ENCODE measurements around the gene KLHL18.
"Not testable (repeated sequence)": the region's sequence is repeated elsewhere in the genome, so short reads cannot be mapped to it uniquely, and the experiment has no call there.

The KLHL18 gene

DNA sequence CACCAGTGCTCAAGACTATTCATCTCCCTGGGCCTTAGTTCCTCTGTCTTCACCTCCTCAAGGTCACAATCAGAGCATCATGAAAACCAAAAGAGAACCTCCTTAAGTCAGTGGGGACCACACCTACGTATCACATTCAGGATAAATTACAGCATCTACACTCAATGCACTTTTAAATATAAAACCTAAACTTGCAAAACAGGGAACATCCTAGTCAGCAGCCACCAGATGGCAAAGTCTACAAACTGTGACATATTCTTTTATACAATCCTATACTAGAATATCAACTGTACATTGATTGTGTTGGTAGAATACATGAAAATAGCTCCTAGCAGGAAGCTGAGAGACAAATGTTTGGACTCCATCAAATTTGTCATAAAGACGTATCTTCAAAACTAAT lies 8.1 kb upstream of the KLHL18 start:
- no peak for DNase-seq

DNA sequence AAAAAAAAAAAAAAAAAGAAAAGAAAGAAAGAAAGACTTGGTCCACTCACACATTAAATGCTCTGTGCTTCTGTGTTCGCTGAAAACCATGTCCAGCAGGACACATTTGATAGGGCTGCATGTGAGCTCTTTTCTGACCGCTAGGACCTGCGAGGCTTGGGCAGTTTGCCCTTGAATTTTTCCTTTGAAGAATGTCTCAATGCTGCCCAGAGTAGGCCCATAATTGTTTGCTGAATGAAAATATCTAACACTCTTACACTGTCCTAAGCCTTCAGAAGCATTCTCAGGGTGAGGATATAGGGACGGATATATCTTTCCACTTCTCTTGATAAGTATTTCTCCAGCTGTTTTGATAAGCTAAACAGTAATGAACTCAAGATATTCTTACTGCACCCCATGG lies 6.2 kb upstream of the KLHL18 start:
- no peak for DNase-seq

DNA sequence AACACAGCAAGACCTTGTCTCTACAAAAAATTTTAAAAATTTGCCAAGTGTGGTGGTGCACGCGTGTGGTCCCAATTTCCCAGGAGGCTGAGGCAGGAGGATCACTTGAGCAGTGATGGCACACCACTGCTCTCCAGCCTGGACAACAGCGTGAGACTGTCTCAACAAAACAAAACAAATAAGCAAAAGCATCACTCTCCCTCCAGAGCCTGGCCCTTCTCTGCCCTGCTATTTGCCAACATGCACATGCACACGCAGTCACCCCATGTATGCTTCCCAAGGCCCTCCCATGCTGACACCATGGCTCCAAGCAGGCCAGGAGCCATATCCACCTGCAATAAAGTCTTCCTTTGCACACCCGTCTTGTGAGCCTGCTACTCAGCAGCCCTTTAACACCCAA lies 2.2 kb upstream of the KLHL18 start:
- DNase-seq, result no peak

DNA sequence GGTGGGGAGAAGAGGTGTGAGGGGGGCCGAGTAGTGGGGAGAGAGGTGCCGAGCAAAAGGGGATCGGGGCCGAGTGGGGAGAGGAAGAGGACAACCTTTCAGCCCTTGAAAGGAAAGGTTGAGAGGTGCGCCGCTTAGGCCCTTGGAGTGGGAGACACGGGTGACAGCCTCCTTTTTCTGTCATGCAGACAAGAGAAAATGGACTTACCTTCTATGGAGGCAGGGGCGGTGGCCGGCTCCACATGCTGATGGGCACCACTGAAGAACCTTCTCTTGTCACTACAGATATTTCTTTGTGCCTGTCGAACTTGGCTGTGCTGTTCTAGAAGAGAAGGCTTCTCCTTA lies 421 bp downstream of the KLHL18 start:
- no peak for DNase-seq

DNA sequence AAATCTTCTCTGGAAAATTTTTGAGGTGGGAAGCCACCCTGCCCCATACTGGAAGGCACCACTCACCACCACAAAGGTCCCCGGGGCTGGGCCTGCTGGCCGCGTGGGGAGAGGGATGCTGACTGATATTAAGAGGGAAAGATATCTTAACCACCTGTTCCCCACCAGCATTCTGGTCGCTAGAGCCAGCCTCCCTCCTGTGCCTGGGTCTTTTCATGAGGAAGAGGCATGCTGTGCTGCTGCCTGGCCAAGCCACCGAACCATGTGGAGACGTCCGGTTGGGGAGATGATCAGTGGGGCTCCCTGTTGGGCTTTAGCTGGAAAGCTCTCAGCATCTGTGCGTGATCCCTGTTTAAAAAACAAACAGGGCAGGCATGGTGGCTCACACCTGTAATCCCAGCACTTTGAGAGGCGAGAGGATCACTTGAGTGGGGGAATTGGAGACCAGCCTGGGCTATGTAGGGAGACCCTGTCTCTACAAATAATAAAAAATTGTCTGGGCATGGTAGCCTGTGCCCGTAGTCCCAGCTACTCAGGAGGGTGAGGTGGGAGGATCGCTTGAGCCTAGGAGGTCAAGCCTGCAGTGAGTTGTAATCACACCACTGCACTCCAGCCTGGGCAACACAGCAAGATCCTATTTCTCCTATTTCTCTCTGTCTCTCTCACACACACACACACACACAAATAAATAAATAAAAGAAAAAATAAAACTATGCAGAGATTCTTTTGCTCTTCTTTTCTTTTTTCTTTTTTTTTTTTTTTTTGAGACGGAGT lies 1.0 kb downstream of the KLHL18 start:
- no peak for DNase-seq

DNA sequence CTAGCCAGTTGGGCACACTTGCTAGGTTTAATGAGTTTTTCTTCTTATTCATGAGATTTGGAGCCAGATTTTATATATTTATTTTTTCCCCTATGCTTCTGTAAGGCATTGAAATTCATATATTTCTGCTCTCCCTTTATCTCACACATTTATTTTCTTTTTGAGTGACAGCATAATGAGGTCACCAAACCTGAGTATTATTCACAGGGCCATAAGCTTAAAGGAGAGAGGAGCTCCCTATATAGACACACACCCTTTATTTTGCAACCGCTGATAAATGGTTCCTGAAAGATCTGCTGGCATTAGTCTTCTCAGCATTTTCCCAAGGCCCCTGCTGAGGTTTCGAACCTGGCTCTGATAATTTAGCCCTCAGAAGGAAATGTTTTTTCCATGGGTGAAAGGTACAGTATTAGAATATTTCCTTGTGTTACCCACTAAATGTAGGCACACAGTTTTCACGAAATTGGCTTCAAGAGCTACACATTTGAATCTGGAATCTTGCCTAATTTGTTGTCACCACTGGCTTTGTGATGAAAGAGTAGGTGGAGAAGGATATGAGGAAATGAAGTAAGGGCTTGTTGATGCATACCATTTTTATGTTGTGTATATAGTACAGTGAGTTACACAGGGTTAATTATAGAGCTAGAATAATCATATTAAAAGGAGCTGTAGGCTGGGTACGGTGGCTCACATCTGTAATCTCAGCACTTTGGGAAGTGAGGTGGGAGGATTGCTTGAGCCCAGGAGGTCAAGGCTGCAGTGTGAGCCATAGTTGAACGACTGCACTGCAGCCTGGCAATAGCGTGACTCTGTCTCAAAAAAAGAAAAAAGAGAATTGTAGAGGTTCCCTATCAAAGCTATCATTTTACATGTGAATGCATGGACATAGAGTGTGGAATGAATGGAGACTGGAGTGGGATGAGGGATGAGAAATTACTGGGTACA lies 6.5 kb downstream of the KLHL18 start:
- peak; percentile 64 to 83 for DNase-seq

DNA sequence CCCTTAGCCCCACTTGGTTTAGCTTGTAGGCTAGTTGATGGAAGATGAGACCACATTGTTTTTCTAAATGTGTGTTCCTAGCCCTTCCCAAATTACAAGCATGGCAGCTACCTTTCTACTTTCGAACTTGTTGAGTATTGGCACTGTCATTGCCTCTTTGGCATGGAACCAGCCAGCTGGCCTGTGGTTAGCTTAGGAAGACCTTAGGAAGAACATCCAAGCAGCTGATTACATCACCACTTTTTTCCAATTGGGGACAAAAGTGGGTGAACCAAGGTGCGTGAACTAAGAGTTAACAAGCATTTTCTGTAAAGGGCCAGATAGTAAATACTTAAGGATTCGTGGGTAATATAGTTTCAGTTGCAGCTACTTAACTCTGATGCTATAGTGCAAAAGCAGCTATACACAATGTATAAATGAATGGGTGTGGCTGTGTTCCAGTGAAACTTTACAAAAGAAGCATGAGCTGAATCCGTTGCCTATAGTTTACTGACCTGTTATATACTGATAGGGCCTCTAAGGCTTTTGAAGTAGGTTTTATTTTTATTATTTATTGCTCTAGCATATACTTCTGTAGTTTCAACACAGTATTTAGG lies 8.5 kb downstream of the KLHL18 start:
- DNase-seq, result no peak

DNA sequence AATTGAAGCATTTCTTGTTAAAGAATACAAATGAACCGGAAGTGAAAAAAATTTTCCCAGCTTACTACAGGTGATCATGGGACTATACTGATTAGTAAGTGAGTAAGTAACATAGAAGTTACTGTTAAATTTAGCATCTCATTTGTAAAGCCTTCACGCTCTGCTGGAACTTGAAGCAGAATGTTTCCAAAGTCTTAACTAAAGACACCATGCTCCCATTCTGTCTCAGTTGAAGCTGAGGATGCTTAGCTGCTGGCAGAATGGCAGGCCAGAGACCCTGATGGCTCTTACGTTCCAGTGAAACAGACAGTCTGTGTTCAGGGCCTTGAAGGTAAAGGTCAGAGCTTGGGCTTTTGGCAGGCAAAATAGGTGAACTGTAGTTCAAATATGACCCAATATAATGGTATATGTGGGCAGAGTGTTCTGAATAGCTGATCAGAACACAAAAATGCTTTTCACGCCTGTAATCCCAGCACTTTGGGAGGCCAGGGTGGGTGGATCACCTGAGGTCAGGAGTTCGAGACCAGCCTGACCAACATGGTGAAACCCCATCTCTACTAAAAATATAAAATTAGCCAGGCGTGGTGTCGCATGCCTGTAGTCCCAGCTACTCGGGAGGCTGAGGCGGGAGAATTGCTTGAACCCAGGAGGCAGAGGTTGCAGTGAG lies 9.1 kb downstream of the KLHL18 start:
- not testable (repeated sequence) for DNase-seq

DNA sequence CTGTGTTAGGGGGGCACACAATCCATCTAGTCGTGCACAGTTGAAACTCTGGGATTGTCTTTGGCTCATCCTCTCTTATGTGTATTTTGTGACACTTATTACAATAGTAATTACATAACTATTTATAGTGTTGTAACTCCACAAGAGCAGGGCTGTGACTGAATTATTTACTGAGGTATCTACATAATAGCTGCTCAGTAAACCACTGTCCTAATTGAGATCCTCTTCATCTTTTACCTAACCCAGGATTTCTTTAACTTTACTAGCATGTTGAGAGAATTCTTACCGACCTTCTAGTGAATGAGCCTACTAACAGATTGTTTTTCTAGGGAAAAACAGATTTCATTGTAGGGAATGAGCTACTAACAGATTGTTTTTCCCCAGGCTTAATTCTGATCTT lies 11.1 kb downstream of the KLHL18 start:
- DNase-seq, result no peak

DNA sequence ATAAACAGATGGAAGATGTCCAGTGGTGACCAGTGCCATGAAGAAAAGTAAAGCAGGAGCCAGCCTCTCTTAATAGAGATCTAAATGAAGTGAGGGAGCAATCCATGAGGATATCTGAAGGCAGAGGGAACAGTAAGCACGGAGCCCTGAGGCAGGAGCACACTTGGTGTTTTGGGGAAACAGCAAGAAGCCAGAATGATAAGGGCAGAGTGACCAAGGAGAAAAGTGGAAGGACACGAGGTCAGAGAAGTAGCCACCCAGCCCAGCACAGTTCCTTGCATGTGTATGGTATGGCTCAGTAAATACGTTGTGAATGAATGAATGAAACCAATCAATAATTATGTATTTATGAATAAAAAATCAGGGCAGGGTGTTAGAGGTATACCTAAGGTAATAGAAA lies 11.6 kb downstream of the KLHL18 start:
- no peak for DNase-seq

DNA sequence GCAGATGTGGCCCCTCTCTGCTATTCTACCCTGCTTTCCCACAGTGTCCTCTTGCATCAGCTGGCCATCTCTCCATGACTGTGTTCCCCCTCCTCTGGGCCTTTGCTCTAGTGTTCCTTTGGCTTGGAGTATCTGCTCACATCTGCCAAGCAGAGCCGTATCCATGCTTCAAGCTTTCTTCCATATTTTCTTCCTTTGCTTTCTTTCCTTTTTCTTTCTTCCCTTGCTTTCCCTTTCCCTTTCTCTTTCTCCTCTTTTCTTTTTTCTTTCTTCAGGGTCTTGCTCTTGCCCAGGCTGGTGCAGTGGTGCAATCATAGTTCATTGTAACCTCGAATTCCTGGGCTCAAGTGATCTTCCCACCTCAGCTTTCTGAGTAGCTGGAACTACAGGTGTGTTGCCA lies 12.6 kb downstream of the KLHL18 start:
- DNase-seq, result no peak

DNA sequence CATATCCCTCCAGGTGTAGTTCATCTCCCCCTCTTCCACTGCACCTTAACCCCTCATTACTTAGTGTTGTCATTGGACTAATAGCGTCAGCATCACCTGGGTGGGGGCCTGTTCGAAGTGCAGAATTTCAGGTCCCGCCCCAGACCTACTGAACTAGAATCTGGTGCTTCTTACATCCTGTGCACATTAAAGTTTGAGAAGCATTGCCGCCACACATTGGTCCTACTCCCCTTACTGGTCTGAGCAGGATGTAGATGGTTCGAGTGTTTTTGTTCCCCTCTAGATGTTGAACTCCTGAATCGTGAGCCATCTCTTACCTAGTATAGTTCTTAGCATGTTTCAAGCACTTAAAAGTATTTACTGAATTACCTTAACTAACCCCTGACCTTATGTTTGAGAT lies 13.2 kb downstream of the KLHL18 start:
- no peak for DNase-seq

DNA sequence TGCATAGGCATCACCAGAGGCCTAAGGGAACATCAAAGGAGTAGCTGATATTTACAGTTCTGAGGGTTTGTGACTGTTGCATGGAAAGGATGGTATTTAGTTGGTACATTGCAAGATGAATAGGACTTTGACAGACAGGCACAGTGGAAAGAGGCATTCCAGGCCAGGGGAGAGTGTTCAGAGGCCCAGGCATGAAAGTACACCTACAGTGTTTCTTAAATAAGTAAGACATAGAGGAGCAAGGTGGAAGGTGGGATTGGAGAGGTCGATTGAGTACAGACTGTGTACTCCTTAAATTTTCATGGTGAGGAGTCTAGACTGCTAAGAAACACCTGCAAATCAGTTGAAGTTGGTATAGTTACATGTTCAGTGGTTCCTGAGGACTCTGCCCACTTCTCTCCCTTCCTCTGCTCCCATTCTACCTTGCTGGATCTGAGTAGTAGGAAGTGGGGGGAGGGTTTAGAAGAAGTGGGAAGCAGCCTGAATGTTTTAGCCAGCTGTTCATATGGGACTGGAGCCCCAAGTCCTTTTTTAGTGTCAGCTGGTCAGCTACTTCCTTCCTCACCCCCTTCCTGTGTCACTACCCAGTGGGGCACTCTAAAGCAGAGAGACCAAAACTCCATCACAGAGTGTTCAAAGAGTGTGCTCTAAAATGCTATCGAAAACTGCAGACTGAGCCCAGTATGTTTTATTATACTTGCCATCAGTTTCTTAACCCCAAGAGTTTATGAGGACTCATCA lies 14.0 kb downstream of the KLHL18 start:
- DNase-seq, result peak in 1 of 2 donors; percentile 25

DNA sequence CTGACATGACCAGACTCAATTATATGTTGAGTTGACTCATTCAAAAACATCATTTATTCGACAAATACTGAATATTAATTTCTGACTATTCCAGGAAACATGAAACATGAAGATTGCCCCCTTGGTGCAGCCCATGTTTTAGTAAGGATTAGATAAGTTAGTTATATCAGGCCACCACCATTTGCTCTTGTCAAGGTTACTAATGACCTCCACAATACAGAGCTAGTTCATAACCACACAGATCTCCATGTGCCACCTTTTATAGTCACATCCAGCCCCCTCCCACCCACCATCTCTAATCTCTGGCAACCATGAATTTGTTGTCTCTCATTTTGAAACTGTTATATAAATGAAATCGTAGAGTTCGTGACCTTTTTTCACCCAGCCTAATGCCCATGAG lies 15.7 kb downstream of the KLHL18 start:
- DNase-seq, result no peak

DNA sequence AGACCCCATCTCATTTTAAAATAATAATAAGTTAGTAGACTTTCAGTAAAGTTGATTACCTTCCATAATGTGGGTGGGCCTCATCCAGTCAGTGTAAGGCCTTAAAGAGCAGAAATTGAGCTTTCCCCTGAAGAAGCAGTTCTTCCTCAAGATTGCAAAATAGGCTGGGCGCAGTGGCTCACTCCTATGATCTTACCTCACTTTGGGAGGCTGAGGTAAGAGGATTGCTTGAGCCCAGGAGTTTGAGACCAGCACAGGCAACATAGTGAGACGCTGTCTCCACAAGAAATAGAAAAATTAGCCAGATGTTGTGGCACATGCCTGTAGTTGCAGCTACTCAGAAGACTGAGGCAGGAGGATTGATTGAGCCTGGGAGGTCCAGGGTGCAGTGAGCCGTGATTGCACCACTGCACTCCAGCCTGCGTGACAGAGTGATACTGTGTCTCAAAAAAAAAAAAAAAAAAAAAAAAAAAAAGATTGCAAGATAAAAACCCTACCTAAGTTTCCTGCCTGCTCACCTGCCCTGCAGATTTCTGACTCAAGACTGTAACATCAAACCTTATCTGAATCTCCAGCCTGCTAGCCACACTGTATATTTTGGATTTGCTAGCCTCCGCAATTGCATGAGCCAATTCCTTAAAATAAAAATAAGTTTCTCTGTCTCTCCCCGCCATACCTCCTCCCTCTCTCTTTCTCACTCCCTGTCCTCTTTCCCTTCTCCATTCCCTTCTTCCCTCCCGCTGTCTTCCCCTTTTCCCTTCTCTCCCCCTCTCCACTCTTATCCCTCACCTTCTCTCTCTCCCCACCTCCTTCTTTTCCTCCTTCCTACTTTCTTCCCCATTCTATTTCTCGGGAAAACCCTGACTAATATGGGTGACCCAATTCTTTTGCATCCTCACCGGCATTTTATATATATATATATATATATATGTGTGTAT lies 16.9 kb downstream of the KLHL18 start:
- peak; percentile 36 to 53 for DNase-seq

DNA sequence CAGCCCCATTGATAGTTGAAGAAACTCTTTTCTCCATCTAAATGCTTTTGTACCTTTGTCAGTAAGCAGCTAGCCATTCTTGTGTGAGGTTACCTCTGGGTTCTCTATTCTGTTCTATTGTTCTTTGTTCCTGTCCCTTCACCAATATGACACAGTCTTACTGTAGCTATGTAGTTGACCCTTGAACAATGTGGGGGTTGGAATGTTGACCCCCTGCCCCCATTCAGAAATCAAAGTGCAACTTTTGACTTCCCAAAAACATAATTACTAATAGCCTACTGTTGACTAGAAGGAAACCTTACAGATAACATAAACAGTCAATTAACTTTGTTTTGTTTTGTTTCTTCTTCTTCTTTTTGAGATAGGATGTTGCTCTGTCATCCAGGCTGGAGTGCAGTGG lies 18.7 kb downstream of the KLHL18 start:
- DNase-seq, result no peak

DNA sequence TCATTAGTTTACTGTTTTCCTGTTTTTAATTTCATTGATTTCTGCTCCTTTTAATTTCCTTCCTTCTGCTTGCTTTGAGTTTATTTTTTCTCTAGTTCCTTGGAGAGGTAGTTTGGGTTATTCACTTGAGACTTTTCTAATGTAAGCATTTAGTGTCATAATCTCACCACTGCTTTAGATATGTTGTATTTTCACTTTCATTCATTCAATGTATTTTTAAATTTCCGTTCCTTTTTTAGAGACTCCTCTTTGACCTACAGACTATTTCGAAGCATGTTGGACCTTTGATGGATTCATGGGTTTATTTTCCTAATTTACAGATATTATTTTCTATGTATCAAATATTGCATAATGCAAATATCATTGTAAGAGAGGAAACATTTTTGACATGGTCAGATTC lies 23.3 kb downstream of the KLHL18 start:
- no peak for DNase-seq

DNA sequence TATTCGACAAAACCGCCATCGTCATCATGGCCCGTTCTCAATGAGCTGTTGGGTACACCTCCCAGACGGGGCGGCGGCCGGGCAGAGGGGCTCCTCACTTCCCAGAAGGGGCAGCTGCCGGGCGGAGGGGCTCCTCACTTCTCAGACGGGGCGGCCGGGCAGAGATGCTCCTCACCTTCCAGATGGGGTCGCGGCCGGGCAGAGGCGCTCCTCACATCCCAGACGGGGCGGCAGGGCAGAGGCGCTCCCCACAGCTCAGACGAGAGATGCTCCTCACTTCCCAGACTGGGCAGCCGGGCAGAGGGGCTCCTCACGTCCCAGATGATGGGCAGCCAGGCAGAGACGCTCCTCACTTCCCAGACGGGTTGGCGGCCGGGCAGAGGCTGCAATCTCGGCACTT lies 26.5 kb downstream of the KLHL18 start:
- DNase-seq, result not testable (repeated sequence)

DNA sequence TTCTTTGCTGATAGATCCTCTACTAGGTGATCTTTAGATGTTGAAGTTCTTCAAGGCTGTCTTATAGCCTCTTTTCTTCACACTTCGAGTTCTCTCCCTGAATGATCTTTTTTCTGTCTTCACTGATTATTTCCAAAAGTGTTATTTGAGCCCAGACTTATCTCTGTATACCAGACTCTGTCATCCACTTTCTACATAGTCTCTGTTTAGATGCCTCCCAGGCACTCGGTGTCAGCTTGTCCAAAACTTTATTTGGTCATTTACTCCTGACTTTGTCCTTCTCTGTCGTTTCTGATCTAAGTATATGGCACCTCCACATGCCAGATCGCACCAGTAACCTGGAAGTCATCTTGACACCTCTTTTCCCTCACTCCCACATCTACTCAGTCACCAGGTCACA lies 27.6 kb downstream of the KLHL18 start:
- no peak for DNase-seq

DNA sequence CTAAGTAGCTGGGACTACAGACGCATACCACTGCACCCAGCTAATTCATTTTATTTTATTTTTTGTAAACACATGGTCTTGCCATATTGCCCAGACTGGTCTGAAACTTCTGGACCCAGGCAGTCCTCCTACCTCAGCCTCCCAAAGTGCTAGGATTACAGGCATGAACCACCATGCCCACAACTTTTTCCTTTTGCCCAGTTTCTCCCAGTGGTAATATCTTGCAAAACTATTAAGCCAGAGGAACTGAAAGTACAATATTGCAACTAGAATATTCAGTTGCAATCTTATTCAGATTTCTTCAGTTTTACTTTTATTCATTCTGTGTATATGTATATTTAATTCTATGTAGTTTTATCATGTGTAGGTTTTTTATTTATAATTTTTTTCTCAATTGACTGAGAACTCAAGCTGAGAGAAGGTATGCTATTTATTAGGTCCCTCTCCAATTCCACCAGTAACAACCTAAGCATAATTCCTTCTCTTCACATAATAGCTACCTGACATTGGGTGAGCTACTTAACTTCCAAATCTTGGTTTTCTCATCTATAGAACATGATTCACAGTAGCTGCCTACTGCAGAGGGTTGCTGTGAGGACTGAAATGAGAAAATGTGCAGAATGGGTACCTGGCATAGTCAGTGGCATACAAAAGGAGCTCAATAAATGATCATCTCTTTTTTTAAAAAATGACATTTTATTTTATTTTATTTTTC lies 30.8 kb downstream of the KLHL18 start:
- peak; percentile 52 to 76 for DNase-seq
